CD4-positive, alpha-beta T cell (primary cell): ENCODE data around the gene HNRNPL. TPM values are rescaled to one million over a fixed set of nuclear protein-coding genes. Genes with fewer than 3 reads are reported as not detected.
"Not testable (repeated sequence)": the region's sequence is repeated elsewhere in the genome, so short reads cannot be mapped to it uniquely, and the experiment has no call there.

Experiments
- ATAC-seq: fragments of 200-7000 bp; cut with Tn5 transposase; one replicate; pipeline ENCODE4 v1.10.0; 2022; ENCODE audit warnings: mild to moderate bottlenecking; ENCODE audit not compliant: poor library complexity
- CTCF ChIA-PET: fragments of 350-600 bp; sonication (Branson Sonifier 250); formaldehyde crosslinking; loops from one replicate; lab custom pipeline; 2021; ENCODE audit warnings: antibody characterized with exemption, inconsistent platforms; lab: Charles Lee
- POLR2A ChIA-PET: fragments of 350-600 bp; sonication (Branson Sonifier 250); formaldehyde crosslinking; loops from one replicate; lab custom pipeline; 2021; ENCODE audit warnings: antibody characterized with exemption, inconsistent platforms; lab: Charles Lee
- DNase-seq, 14 experiments: peaks; one replicate each; pipeline ENCODE4 v3.0.0-alpha.2; 2013 to 2020; ENCODE audit warnings: mixed read lengths in 2 of 14
- H3K27ac ChIP-seq, 2 donors: one replicate each; pipeline versions ENCODE4 v1.5.1 to v1.7.0; 2013; ENCODE audit warnings: low read length in 2 of 2, low read depth in 1 of 2, mild to moderate bottlenecking in 1 of 2
- H3K27me3 ChIP-seq, 2 experiments: 1 replicate in 1 of 2; 2 replicates in 1 of 2; pipeline versions ENCODE4 v1.6.1 to v1.7.0; 2013; ENCODE audit warnings: low read length in 2 of 2, control low read depth in 1 of 2, mild to moderate bottlenecking in 1 of 2, moderate library complexity in 1 of 2; ENCODE audit not compliant: insufficient read depth in 2 of 2, control insufficient read depth in 1 of 2
- H3K36me3 ChIP-seq: one replicate; pipeline ENCODE4 v1.6.1; 2013; ENCODE audit warnings: low read length, control low read depth; ENCODE audit not compliant: insufficient read depth
- H3K4me1 ChIP-seq: one replicate; pipeline ENCODE4 v1.6.1; 2013; ENCODE audit warnings: low read length, control low read depth; ENCODE audit not compliant: insufficient read depth
- H3K4me3 ChIP-seq: one replicate; pipeline ENCODE4 v1.5.1; 2013; ENCODE audit warnings: mild to moderate bottlenecking, low read length, moderate library complexity
- H3K9me3 ChIP-seq, 2 experiments: 1 replicate in 1 of 2; 2 replicates in 1 of 2; pipeline versions ENCODE4 v1.6.1 to v1.7.0; 2013; ENCODE audit warnings: low read length in 2 of 2, mild to moderate bottlenecking in 2 of 2, control low read depth in 1 of 2, moderate library complexity in 1 of 2; ENCODE audit not compliant: control insufficient read depth in 1 of 2, insufficient read depth in 1 of 2
- H3K27ac Mint-ChIP-seq: one replicate; pipeline ENCODE4 v1.8.0; 2020; ENCODE audit warnings: mixed read lengths
- H3K27me3 Mint-ChIP-seq: one replicate; pipeline ENCODE4 v1.8.0; 2021; ENCODE audit warnings: mixed read lengths
- H3K36me3 Mint-ChIP-seq: one replicate; pipeline ENCODE4 v1.8.0; 2021; ENCODE audit warnings: low read depth, mixed read lengths
- H3K4me1 Mint-ChIP-seq: one replicate; pipeline ENCODE4 v1.8.0; 2021; ENCODE audit warnings: low read depth, mixed read lengths
- H3K4me3 Mint-ChIP-seq: one replicate; pipeline ENCODE4 v1.8.0; 2020; ENCODE audit warnings: mild to moderate bottlenecking, mixed read lengths
- H3K9me3 Mint-ChIP-seq: one replicate; pipeline ENCODE4 v1.8.0; 2020; ENCODE audit warnings: mixed read lengths
- CTCF ChIP-seq: fragments of 200-600 bp; IDR thresholded peaks from one replicate; pipeline ENCODE4 v1.8.0; 2022; ENCODE audit warnings: antibody characterized with exemption, mild to moderate bottlenecking
- intact Hi-C, 2 experiments: fragments of 100-400 bp; cut with DNase I in 1 of 2; cut with micrococcal nuclease in 1 of 2; formaldehyde crosslinking; loops; one replicate each; pipeline versions ENCODE4 v1.15.1 to v1.9.0; 2023 to 2025; cut with DNase I, micrococcal nuclease
- total RNA-seq, 174 experiments: library from RNA in 2 of 174; stranded (reverse) in 2 of 174; gene quantifications; one replicate each; pipeline ENCODE4 v1.2.3 and lab custom pipeline; 2021 to 2026

The HNRNPL gene
- total RNA-seq, 2 experiments from 2014 or later = 535 to 565 TPM

DNA sequence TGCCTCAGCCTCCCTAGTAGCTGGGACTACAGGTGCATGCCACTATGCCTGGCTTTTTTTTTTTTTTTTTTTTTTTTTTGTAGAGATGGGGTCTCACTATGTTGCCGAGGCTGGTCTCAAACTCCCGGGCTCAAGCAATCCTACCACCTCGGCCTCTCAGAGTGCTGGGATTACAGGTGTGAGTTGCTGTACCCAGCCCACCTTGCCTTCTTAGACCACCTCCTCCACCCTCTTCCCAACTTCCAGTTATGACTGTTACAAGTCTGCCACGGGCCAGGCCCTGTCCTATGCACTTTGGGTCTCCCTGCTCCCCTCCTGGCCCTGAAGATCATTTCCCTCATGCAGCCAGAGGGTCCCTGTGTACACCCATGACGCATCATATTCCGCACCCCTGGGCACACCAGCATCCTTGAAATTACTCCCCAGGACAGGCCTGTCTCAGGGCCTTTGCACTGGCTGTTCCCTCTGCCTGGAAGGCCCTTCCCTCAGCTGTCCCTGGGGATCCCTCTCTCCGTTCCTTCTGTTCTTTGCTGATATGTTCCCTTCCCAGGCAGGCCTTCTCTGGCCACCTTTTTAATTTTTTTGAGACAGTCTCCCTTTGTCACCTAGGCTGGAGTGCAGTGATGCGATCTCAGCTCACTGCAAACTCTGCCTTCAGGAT, 40.1 kb downstream of the HNRNPL start:
- Mint-ChIP-seq H3K27ac (no peak overlapping the region), H3K27me3 (no peaks in the 10 kb centered on the region), H3K4me1 (peaks cover 7% of the 10 kb centered on the region), H3K36me3 (peaks cover 5% of the 10 kb centered on the region), H3K4me3 (no peak overlapping the region), H3K9me3 (no peaks in the 10 kb centered on the region)
- intact Hi-C loops = no loop called here
- H3K27ac ChIP-seq = no peak overlapping the region
- DNase-seq (no peak), ATAC-seq (no peak)
- H3K27me3 ChIP-seq = no peaks in the 10 kb centered on the region
- H3K36me3 ChIP-seq = peaks cover 1% of the 10 kb centered on the region
- peaks cover 7% of the 10 kb centered on the region for H3K4me1 ChIP-seq
- TF ChIP-seq CTCF = no peak
- no peak overlapping the region for H3K4me3 ChIP-seq
- no peaks in the 10 kb centered on the region for H3K9me3 ChIP-seq
- POLR2A ChIA-PET = no interaction called here
- CTCF ChIA-PET = no interaction called here

DNA sequence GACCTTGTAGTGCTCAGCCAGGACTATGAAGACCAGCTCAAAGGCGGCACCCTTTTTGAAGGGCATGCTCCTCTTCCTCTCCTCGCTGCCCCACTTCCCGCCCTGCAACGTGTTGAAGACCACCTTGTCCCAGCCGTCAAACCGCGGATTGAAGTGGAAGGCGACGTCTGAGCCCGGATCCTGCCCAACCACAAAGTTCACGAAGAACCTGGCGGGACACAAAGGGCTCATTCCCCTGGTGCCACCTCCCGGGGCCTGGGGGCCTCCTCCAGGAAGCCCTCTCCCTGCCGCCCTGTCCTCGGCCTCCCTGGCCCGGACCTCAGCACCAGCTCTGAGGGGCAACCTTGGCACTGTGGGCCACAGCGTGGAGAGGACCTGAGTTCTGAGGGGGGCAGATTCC, 41.0 kb downstream of the HNRNPL start:
- H3K27ac Mint-ChIP-seq = no peak overlapping the region
- ChIA-PET POLR2A (no interaction called here), CTCF (no interaction called here)

DNA sequence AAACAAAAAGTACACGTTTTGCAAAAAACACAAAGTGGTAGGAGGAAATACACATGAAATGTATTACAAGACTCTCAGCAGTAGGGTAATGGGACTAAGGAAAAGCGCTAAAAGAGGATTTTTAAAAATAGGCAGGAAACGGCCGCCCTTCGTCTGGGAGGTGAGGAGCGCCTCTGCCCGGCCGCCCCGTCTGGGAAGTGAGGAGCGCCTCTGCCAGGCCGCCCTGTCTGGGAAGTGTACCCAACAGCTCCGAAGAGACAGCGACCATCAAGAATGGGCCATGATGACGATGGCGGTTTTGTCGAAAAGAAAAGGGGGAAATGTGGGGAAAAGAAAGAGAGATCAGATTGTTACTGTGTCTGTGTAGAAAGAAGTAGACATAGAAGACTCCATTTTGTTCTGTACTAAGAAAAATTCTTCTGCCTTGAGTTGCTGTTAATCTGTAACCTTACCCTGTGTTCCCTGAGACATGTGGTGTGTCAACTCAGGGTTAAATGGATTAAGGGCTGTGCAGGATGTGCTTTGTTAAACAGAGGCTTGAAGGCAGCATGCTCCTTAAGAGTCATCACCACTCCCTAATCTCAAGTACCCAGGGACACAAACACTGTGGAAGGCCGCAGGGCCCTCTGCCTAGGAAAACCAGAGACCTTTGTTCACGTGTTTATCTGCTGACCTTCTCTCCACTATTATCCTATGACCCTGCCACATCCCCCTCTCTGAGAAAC, 42.2 kb downstream of the HNRNPL start:
- H3K9me3 ChIP-seq, CTCF ChIA-PET, H3K27me3 Mint-ChIP-seq, H3K36me3 ChIP-seq, H3K9me3 Mint-ChIP-seq, H3K4me3 Mint-ChIP-seq, intact Hi-C loops, H3K4me3 ChIP-seq, H3K27me3 ChIP-seq, POLR2A ChIA-PET, H3K4me1 Mint-ChIP-seq, ATAC-seq, H3K36me3 Mint-ChIP-seq, H3K27ac Mint-ChIP-seq, DNase-seq, H3K27ac ChIP-seq, H3K4me1 ChIP-seq: not testable (repeated sequence)

More for the DNA sequence above, 41.0 kb downstream of the HNRNPL start:
- Histone ChIP-seq H3K4me1 (peaks cover 7% of the 10 kb centered on the region), H3K4me3 (no peak overlapping the region), H3K9me3 (no peaks in the 10 kb centered on the region), H3K36me3 (no peaks in the 10 kb centered on the region), H3K27ac (no peak overlapping the region), H3K27me3 (no peaks in the 10 kb centered on the region)
- H3K9me3 Mint-ChIP-seq = no peaks in the 10 kb centered on the region
- no peak for DNase-seq
- H3K27me3 Mint-ChIP-seq = no peaks in the 10 kb centered on the region
- no peak for ATAC-seq
- TF ChIP-seq CTCF = no peak
- H3K4me1 Mint-ChIP-seq = peaks cover 7% of the 10 kb centered on the region
- intact Hi-C loops = no loop called here
- H3K4me3 Mint-ChIP-seq = no peak overlapping the region
- peaks cover 10% of the 10 kb centered on the region for H3K36me3 Mint-ChIP-seq
